ENCODE measurements around the gene ATP2C2. TPM values are rescaled to one million over a fixed set of nuclear protein-coding genes. Genes with fewer than 3 reads are reported as not detected.

The ATP2C2 gene
- total and polyA plus RNA-seq, 12 donors, result 0.07 to 2.2 (median 0.54) TPM; not detected in 2

- Histone ChIP-seq H3K36me3 (replicated peaks in 1 of 2) (no peaks in the 10 kb centered on the region), H3K9me3 (replicated peaks in 1 of 3) (no peaks in the 10 kb centered on the region), H3K27me3 (no peaks in the 10 kb centered on the region), H3K4me3 (no peak overlapping the region), H3K27ac (no peak overlapping the region), H3K4me1 (replicated peaks in 1 of 2) (no peaks in the 10 kb centered on the region)
- intact Hi-C loops (cut with DNase I), result no loop called here
- WGBS, 4 donors, result 76 to 84% (median 80%) methylated on average over 2 of the region's 2 CpGs
- no peak for TF ChIP-seq POLR2A (IDR thresholded peaks at IDR 0.05)
- no peak for TF ChIP-seq CTCF (IDR thresholded peaks at IDR 0.05)
- no peak for DNase-seq
Observed at GRCh38 chr16:84355149-84355548, 13.2 kb upstream of the ATP2C2 start.

GRCh38 chr16:84356176-84356575 is 12.2 kb upstream of the ATP2C2 start:
- intact Hi-C loops (cut with DNase I), result no loop called here

GRCh38 chr16:84356591-84357116 is 11.7 kb upstream of the ATP2C2 start:
- Histone ChIP-seq H3K9me3 (replicated peaks in 1 of 3) (no peaks in the 10 kb centered on the region), H3K27me3 (no peaks in the 10 kb centered on the region), H3K4me1 (replicated peaks in 1 of 2) (no peaks in the 10 kb centered on the region), H3K27ac (no peak overlapping the region), H3K4me3 (no peak overlapping the region), H3K36me3 (replicated peaks in 1 of 2) (no peaks in the 10 kb centered on the region)
- 75 to 82% (median 78%) methylated on average over 9 to 11 of the region's 11 CpGs for WGBS, 4 donors
- intact Hi-C loops (cut with DNase I), result no loop called here
- no peak for TF ChIP-seq CTCF (IDR thresholded peaks at IDR 0.05)
- no peak for TF ChIP-seq POLR2A (IDR thresholded peaks at IDR 0.05)
- no peak for DNase-seq

More at GRCh38 chr16:84356176-84356575, 12.2 kb upstream of the ATP2C2 start:
- DNase-seq, result no peak
- Histone ChIP-seq H3K27me3 (no peaks in the 10 kb centered on the region), H3K9me3 (replicated peaks in 1 of 3) (no peaks in the 10 kb centered on the region), H3K36me3 (replicated peaks in 1 of 2) (no peaks in the 10 kb centered on the region), H3K27ac (no peak overlapping the region), H3K4me3 (no peak overlapping the region), H3K4me1 (replicated peaks in 1 of 2) (no peaks in the 10 kb centered on the region)
- TF ChIP-seq POLR2A (IDR thresholded peaks at IDR 0.05) (no peak), CTCF (IDR thresholded peaks at IDR 0.05) (no peak)
- 70 to 83% (median 79%) methylated on average over 5 to 10 of the region's 10 CpGs for WGBS, 4 donors

GRCh38 chr16:84357191-84357651 is 11.1 kb upstream of the ATP2C2 start:
- intact Hi-C loops (cut with DNase I), result no loop called here
- DNase-seq, result no peak
- WGBS, 4 donors, result 61 to 71% (median 65%) methylated on average over 9 of the region's 9 CpGs
- H3K4me3 ChIP-seq, result no peak overlapping the region
- H3K9me3 ChIP-seq (replicated peaks in 1 of 3), result no peaks in the 10 kb centered on the region
- no peaks in the 10 kb centered on the region for H3K36me3 ChIP-seq (replicated peaks in 1 of 2)
- H3K27ac ChIP-seq, result no peak overlapping the region
- no peaks in the 10 kb centered on the region for H3K27me3 ChIP-seq
- TF ChIP-seq CTCF (IDR thresholded peaks at IDR 0.05) (no peak), POLR2A (IDR thresholded peaks at IDR 0.05) (no peak)
- no peaks in the 10 kb centered on the region for H3K4me1 ChIP-seq (replicated peaks in 1 of 2)
